Measurements from ENCODE around the gene IGSF21.

Gene IGSF21

GRCh38 chr1:18417316-18418269, 310.0 kb downstream of the IGSF21 start:
- CTCF ChIA-PET = no interaction called here
- Mint-ChIP-seq H3K27me3 (peaks cover 5% of the 10 kb centered on the region), H3K36me3 (no peaks in the 10 kb centered on the region), H3K4me3 (no peak overlapping the region), H3K27ac (no peak overlapping the region), H3K9me3 (no peaks in the 10 kb centered on the region), H3K4me1 (no peaks in the 10 kb centered on the region)
- no peak for DNase-seq

- DNase-seq = no peak
- H3K27me3 Mint-ChIP-seq = peaks cover 5% of the 10 kb centered on the region
- CTCF ChIA-PET = no interaction called here
- H3K36me3 Mint-ChIP-seq = no peaks in the 10 kb centered on the region
- no peak overlapping the region for H3K4me3 Mint-ChIP-seq
- H3K4me1 Mint-ChIP-seq = no peaks in the 10 kb centered on the region
- H3K9me3 Mint-ChIP-seq = peaks cover 3% of the 10 kb centered on the region
- no peak overlapping the region for H3K27ac Mint-ChIP-seq
Observed at GRCh38 chr1:18419113-18419844, 311.7 kb downstream of the IGSF21 start.

- CTCF ChIA-PET = no interaction called here
- Mint-ChIP-seq H3K27ac (no peak overlapping the region), H3K36me3 (no peaks in the 10 kb centered on the region), H3K9me3 (peaks cover 3% of the 10 kb centered on the region), H3K4me1 (no peaks in the 10 kb centered on the region), H3K27me3 (peaks cover 5% of the 10 kb centered on the region), H3K4me3 (no peak overlapping the region)
- no peak for DNase-seq
Observed at GRCh38 chr1:18419845-18420184, 312.2 kb downstream of the IGSF21 start.

GRCh38 chr1:18422076-18422777, 314.6 kb downstream of the IGSF21 start:
- Mint-ChIP-seq H3K4me1 (no peaks in the 10 kb centered on the region), H3K4me3 (no peak overlapping the region), H3K27me3 (peaks cover 5% of the 10 kb centered on the region), H3K36me3 (no peaks in the 10 kb centered on the region), H3K9me3 (peaks cover 3% of the 10 kb centered on the region), H3K27ac (no peak overlapping the region)
- no peak for DNase-seq
- CTCF ChIA-PET = no interaction called here

- DNase-seq = no peak
- no peaks in the 10 kb centered on the region for H3K36me3 Mint-ChIP-seq
- H3K4me3 Mint-ChIP-seq = no peak overlapping the region
- no peak overlapping the region for H3K27ac Mint-ChIP-seq
- H3K9me3 Mint-ChIP-seq = peaks cover 3% of the 10 kb centered on the region
- CTCF ChIA-PET = no interaction called here
- no peaks in the 10 kb centered on the region for H3K4me1 Mint-ChIP-seq
- H3K27me3 Mint-ChIP-seq = peaks cover 4% of the 10 kb centered on the region
Observed at GRCh38 chr1:18422954-18423353, 315.4 kb downstream of the IGSF21 start.

- Mint-ChIP-seq H3K4me3 (no peak overlapping the region), H3K27me3 (no peaks in the 10 kb centered on the region), H3K9me3 (peaks cover 3% of the 10 kb centered on the region), H3K27ac (no peak overlapping the region), H3K36me3 (no peaks in the 10 kb centered on the region), H3K4me1 (no peaks in the 10 kb centered on the region)
- DNase-seq = no peak
- CTCF ChIA-PET = no interaction called here
Observed at GRCh38 chr1:18426580-18426979, 319.0 kb downstream of the IGSF21 start.
